ENCODE data around the gene PRSS23. TPM values are rescaled to one million over a fixed set of nuclear protein-coding genes. Genes with fewer than 3 reads are reported as not detected.

Gene PRSS23, protein sequence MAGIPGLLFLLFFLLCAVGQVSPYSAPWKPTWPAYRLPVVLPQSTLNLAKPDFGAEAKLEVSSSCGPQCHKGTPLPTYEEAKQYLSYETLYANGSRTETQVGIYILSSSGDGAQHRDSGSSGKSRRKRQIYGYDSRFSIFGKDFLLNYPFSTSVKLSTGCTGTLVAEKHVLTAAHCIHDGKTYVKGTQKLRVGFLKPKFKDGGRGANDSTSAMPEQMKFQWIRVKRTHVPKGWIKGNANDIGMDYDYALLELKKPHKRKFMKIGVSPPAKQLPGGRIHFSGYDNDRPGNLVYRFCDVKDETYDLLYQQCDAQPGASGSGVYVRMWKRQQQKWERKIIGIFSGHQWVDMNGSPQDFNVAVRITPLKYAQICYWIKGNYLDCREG
- polyA plus RNA-seq, result 10 to 100 TPM in 2 of 4 donors, 1 to 10 TPM in 1, under 1 TPM in 1; 0.89 to 25.6 (median 9.2) TPM
- long read RNA-seq, donor 1, full-length matches to known transcripts, result 23 of 23 reads
- long read RNA-seq, donor 1, partial matches to known transcripts, result 0 of 23 reads
- long read RNA-seq, donor 1, other reads (novel, unspliced or antisense), result 0 of 23 reads
- long read RNA-seq, donor 2, full-length matches to known transcripts, result 4 of 4 reads
- long read RNA-seq, donor 2, partial matches to known transcripts, result 0 of 4 reads
- long read RNA-seq, donor 2, other reads (novel, unspliced or antisense), result 0 of 4 reads
- long read RNA-seq, donor 3, full-length matches to known transcripts, result 8 of 8 reads
- long read RNA-seq, donor 3, partial matches to known transcripts, result 0 of 8 reads
- long read RNA-seq, donor 3, other reads (novel, unspliced or antisense), result 0 of 8 reads
- long read RNA-seq, donor 4, full-length matches to known transcripts, result 1 of 1 reads
- long read RNA-seq, donor 4, partial matches to known transcripts, result 0 of 1 reads
- long read RNA-seq, donor 4, other reads (novel, unspliced or antisense), result 0 of 1 reads
- long read RNA-seq, donor 5, result 0 reads
- long read RNA-seq, donor 6, full-length matches to known transcripts, result 8 of 8 reads
- long read RNA-seq, donor 6, partial matches to known transcripts, result 0 of 8 reads
- long read RNA-seq, donor 6, other reads (novel, unspliced or antisense), result 0 of 8 reads
- long read RNA-seq, donor 7, result 0 reads
- long read RNA-seq, donor 8, full-length matches to known transcripts, result 2 of 2 reads
- long read RNA-seq, donor 8, partial matches to known transcripts, result 0 of 2 reads
- long read RNA-seq, donor 8, other reads (novel, unspliced or antisense), result 0 of 2 reads
- long read RNA-seq, donor 9, full-length matches to known transcripts, result 2 of 2 reads
- long read RNA-seq, donor 9, partial matches to known transcripts, result 0 of 2 reads
- long read RNA-seq, donor 9, other reads (novel, unspliced or antisense), result 0 of 2 reads
- long read RNA-seq, donor 10, full-length matches to known transcripts, result 30 of 35 reads
- long read RNA-seq, donor 10, partial matches to known transcripts, result 0 of 35 reads
- long read RNA-seq, donor 10, other reads (novel, unspliced or antisense), result 5 of 35 reads

DNA sequence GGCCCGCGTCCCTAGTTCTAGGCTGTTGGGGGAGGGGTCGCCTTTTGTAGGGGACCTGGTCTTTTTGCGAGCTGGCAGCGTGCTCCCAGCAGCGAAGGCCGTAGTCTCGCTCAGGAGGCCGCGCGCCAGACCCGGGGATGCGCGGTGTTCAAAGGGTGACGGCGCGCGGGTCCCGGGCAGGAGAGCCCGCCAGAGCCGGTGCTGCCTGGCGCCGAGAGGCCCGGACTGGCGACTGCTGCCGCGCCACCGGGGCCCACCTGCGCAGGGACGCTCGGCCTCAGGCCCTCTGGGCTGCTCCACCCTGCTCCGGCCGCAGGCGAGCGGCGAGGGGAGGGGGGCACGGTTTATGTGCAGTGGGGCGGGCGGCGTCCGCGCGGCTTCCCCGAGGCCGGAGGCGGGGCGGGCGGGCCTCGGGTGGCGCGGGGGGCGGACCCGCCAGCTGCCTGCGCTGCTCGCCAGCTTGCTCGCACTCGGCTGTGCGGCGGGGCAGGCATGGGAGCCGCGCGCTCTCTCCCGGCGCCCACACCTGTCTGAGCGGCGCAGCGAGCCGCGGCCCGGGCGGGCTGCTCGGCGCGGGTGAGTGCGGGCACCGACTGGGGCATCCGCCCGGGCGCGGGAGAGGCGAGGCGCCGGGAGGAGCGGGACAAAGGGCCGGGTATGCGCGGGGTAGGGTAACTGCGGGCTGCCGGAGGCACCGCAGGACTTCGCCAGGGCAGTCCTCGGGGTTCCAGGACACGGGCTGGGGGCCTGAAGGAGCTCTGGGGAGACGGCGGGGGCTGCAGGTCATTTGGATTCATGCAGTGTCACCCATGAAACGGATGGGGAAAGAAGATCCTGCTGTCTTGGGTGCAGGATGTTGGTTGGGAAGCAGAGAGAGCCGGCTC is at the start of gene PRSS23:
Gene PRSS23, plus strand, starts transcription at position 467 of the 884 bp plus-strand sequence. CDS start 7,102 bp downstream, outside the sequence.
- 0 to 1% (median 1%) methylated on average over 40 to 97 of the region's 97 CpGs for WGBS, 3 donors
- no peaks in the 10 kb centered on the region for H3K36me3 ChIP-seq (ENCODE audit: control insufficient read depth in 3 of 3, insufficient read depth in 2 of 3, low read depth in 1 of 3, low read length in 3 of 3)
- no peaks in the 10 kb centered on the region for H3K27me3 ChIP-seq (ENCODE audit: control insufficient read depth in 3 of 3, insufficient read depth in 3 of 3, low read length in 3 of 3)
- no peak for FAIRE-seq
- peaks cover 0 to 17% (median 4%) of the 10 kb centered on the region in 3 donors for H3K4me1 ChIP-seq (ENCODE audit: control insufficient read depth in 3 of 3, insufficient read depth in 2 of 3, low read depth in 1 of 3, low read length in 2 of 3)
- no peaks in the 10 kb centered on the region for H3K9me3 ChIP-seq (ENCODE audit: control insufficient read depth in 2 of 2, insufficient read depth in 1 of 2, low read depth in 1 of 2, low read length in 1 of 2)
- peak within 1 kb of the TSS in 2 of 3 donors; percentile 21 to 42 for H3K27ac ChIP-seq (ENCODE audit: low read depth in 1 of 3, low read length in 2 of 3)
- peak within 1 kb of the TSS; percentile 31 to 60 (median 57) for H3K4me3 ChIP-seq (ENCODE audit: low read depth in 1 of 3, low read length in 3 of 3)
- DNase-seq, result peak; percentile 47 to 85

DNA sequence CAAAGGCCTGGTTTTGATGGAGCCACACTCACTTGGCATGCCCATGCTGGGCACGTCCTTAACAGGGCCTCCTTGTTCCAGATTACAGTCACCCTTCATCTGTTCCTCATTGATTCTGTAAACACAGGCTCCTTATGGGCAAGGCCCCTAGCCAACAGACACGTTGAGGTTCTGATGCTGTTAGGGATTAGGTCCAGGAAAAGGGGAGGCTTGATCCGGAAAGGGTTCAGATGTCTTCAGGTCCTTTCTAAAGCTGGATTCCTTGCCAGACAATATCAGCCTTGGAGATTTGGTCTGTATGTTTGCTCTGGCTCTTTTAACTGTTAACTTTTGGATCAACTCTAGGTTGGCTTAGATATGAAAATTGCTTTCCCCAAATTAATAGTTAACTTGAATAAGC is 46.9 kb upstream of the PRSS23 start:
- H3K9me3 ChIP-seq (ENCODE audit: control insufficient read depth in 2 of 2, insufficient read depth in 1 of 2, low read depth in 1 of 2, low read length in 1 of 2), result no peaks in the 10 kb centered on the region
- H3K27me3 ChIP-seq (ENCODE audit: control insufficient read depth in 3 of 3, insufficient read depth in 3 of 3, low read length in 3 of 3), result no peaks in the 10 kb centered on the region
- no peak overlapping the region for H3K27ac ChIP-seq (ENCODE audit: low read depth in 1 of 3, low read length in 2 of 3)
- no peaks in the 10 kb centered on the region for H3K36me3 ChIP-seq (ENCODE audit: control insufficient read depth in 3 of 3, insufficient read depth in 2 of 3, low read depth in 1 of 3, low read length in 3 of 3)
- WGBS, 3 donors, result 62 to 75% (median 71%) methylated on average over 3 of the region's 3 CpGs
- FAIRE-seq, result no peak
- H3K4me3 ChIP-seq (ENCODE audit: low read depth in 1 of 3, low read length in 3 of 3), result no peak overlapping the region
- no peak for DNase-seq
- no peaks in the 10 kb centered on the region for H3K4me1 ChIP-seq (ENCODE audit: control insufficient read depth in 3 of 3, insufficient read depth in 2 of 3, low read depth in 1 of 3, low read length in 2 of 3)

DNA sequence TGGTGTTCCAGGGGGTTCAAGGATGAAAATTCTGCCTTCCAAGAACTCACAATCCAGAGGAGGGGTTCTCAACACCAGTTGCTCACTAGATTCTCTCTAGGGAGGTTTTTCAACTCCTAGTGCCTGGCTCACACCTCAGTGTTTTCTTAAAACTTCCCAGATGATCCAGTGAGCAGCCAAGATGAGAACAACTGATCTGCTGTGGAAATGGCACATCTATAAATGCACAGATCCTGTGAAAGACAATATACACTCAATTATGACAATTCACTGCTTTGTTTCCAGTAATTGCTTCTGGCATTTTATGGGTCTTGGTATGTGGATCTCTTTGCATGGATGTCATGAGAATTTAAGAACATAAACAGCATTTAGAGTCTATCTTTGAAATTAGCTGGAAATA is 45.2 kb upstream of the PRSS23 start:
- H3K36me3 ChIP-seq (ENCODE audit: control insufficient read depth in 3 of 3, insufficient read depth in 2 of 3, low read depth in 1 of 3, low read length in 3 of 3), result no peaks in the 10 kb centered on the region
- H3K27me3 ChIP-seq (ENCODE audit: control insufficient read depth in 3 of 3, insufficient read depth in 3 of 3, low read length in 3 of 3), result no peaks in the 10 kb centered on the region
- H3K27ac ChIP-seq (ENCODE audit: low read depth in 1 of 3, low read length in 2 of 3), result no peak overlapping the region
- H3K4me1 ChIP-seq (ENCODE audit: control insufficient read depth in 3 of 3, insufficient read depth in 2 of 3, low read depth in 1 of 3, low read length in 2 of 3), result no peaks in the 10 kb centered on the region
- DNase-seq (no peak), FAIRE-seq (no peak)
- H3K9me3 ChIP-seq (ENCODE audit: control insufficient read depth in 2 of 2, insufficient read depth in 1 of 2, low read depth in 1 of 2, low read length in 1 of 2), result no peaks in the 10 kb centered on the region
- no peak overlapping the region for H3K4me3 ChIP-seq (ENCODE audit: low read depth in 1 of 3, low read length in 3 of 3)

DNA sequence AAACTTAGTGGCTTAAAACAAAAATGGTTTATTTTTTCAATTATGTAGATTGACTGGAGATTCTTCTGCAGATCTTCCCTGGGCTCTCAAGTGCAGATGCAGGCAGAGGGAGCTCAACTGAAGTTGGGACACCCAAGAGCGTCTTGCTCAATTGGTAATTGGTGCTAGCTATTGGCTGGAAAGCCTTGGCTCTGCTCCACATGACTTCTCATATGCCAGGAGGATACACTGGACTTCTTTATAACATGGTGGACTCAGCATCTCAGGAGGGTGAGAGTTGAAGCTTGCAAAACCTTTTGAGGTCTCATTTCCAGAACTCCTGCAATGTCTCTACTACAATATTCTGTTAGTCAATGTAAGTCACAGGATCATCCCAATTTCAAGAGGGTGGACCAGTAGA is 42.2 kb upstream of the PRSS23 start:
- no peak overlapping the region for H3K4me3 ChIP-seq (ENCODE audit: low read depth in 1 of 3, low read length in 3 of 3)
- no peak overlapping the region for H3K27ac ChIP-seq (ENCODE audit: low read depth in 1 of 3, low read length in 2 of 3)
- no peaks in the 10 kb centered on the region for H3K27me3 ChIP-seq (ENCODE audit: control insufficient read depth in 3 of 3, insufficient read depth in 3 of 3, low read length in 3 of 3)
- FAIRE-seq (no peak), DNase-seq (no peak)
- no peaks in the 10 kb centered on the region for H3K4me1 ChIP-seq (ENCODE audit: control insufficient read depth in 3 of 3, insufficient read depth in 2 of 3, low read depth in 1 of 3, low read length in 2 of 3)
- 81 to 100% (median 85%) methylated on average over 1 of the region's 1 CpG for WGBS, 3 donors
- no peaks in the 10 kb centered on the region for H3K36me3 ChIP-seq (ENCODE audit: control insufficient read depth in 3 of 3, insufficient read depth in 2 of 3, low read depth in 1 of 3, low read length in 3 of 3)
- H3K9me3 ChIP-seq (ENCODE audit: control insufficient read depth in 2 of 2, insufficient read depth in 1 of 2, low read depth in 1 of 2, low read length in 1 of 2), result no peaks in the 10 kb centered on the region

DNA sequence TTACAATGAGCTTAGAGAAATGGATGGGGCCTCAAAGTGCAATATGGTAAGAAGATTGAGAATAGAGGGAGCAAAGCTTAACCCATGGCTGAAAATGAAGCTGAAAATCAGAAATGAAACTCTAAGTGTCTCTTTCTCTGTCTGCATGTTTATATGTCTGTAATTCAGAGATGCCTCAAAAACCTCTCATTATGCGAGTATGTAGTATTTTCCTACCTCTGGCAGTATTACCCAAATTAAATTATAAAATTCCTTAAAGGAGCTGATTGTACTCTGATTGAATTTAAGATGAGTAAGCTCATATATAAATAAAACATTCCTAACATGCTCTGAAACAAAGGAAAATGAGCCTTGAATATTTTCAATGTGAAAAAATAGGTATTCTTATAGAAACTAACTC is 39.8 kb upstream of the PRSS23 start:
- H3K36me3 ChIP-seq (ENCODE audit: control insufficient read depth in 3 of 3, insufficient read depth in 2 of 3, low read depth in 1 of 3, low read length in 3 of 3), result no peaks in the 10 kb centered on the region
- no peaks in the 10 kb centered on the region for H3K27me3 ChIP-seq (ENCODE audit: control insufficient read depth in 3 of 3, insufficient read depth in 3 of 3, low read length in 3 of 3)
- peaks cover 0 to 2% (median 0%) of the 10 kb centered on the region in 3 donors for H3K4me1 ChIP-seq (ENCODE audit: control insufficient read depth in 3 of 3, insufficient read depth in 2 of 3, low read depth in 1 of 3, low read length in 2 of 3)
- H3K4me3 ChIP-seq (ENCODE audit: low read depth in 1 of 3, low read length in 3 of 3), result no peak overlapping the region
- DNase-seq (no peak), FAIRE-seq (no peak)
- 83 to 100% (median 88%) methylated on average over 1 of the region's 1 CpG for WGBS, 3 donors
- H3K27ac ChIP-seq (ENCODE audit: low read depth in 1 of 3, low read length in 2 of 3), result no peak overlapping the region
- H3K9me3 ChIP-seq (ENCODE audit: control insufficient read depth in 2 of 2, insufficient read depth in 1 of 2, low read depth in 1 of 2, low read length in 1 of 2), result no peaks in the 10 kb centered on the region

DNA sequence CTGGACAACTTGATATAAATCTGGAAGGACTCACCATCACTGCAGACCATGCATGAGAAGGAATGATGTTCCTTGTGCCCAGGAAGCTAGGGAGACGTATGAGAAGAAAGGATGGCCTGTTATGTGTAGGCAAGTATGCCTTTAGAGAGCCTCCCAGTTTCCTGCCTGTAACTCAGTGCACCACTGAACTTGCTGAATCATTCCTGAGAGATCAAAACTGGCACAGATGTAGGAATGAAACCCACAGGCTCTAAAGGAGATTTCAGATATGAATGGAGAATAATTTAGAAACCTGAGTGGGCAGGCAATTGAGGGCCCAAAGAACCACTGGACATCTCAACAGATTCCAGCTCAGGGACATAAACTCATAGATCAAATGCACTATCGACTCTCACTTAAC is 38.4 kb upstream of the PRSS23 start:
- no peak for DNase-seq
- WGBS, 3 donors, result 62 to 78% (median 68%) methylated on average over 2 of the region's 2 CpGs
- FAIRE-seq, result no peak
- Histone ChIP-seq H3K4me3 (ENCODE audit: low read depth in 1 of 3, low read length in 3 of 3) (no peak overlapping the region), H3K27ac (ENCODE audit: low read depth in 1 of 3, low read length in 2 of 3) (no peak overlapping the region), H3K36me3 (ENCODE audit: control insufficient read depth in 3 of 3, insufficient read depth in 2 of 3, low read depth in 1 of 3, low read length in 3 of 3) (no peaks in the 10 kb centered on the region), H3K4me1 (ENCODE audit: control insufficient read depth in 3 of 3, insufficient read depth in 2 of 3, low read depth in 1 of 3, low read length in 2 of 3) (peaks cover 0 to 2% (median 0%) of the 10 kb centered on the region in 3 donors), H3K9me3 (ENCODE audit: control insufficient read depth in 2 of 2, insufficient read depth in 1 of 2, low read depth in 1 of 2, low read length in 1 of 2) (no peaks in the 10 kb centered on the region), H3K27me3 (ENCODE audit: control insufficient read depth in 3 of 3, insufficient read depth in 3 of 3, low read length in 3 of 3) (no peaks in the 10 kb centered on the region)

DNA sequence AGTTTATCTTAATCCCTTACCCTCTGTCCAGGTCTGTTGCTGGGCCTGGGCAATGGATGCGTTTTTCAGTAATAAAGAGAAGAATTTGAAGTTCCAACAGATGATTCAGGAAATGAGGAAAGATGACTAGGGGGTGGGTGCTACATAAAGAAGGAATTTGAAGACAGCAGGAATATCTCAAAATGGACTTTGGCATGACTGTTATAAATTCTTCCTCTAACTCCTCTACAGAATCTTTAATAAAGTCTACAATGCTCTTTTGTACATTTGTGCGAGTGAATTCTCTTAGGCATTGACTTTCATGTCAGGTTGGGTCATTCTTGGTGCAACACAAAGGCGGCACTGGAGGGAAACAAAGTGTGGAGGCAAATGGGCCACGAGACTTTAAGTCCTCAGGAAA is 35.1 kb upstream of the PRSS23 start:
- no peak overlapping the region for H3K27ac ChIP-seq (ENCODE audit: low read depth in 1 of 3, low read length in 2 of 3)
- FAIRE-seq (no peak), DNase-seq (no peak)
- H3K9me3 ChIP-seq (ENCODE audit: control insufficient read depth in 2 of 2, insufficient read depth in 1 of 2, low read depth in 1 of 2, low read length in 1 of 2), result no peaks in the 10 kb centered on the region
- H3K4me1 ChIP-seq (ENCODE audit: control insufficient read depth in 3 of 3, insufficient read depth in 2 of 3, low read depth in 1 of 3, low read length in 2 of 3), result peaks cover 0 to 2% (median 0%) of the 10 kb centered on the region in 3 donors
- H3K27me3 ChIP-seq (ENCODE audit: control insufficient read depth in 3 of 3, insufficient read depth in 3 of 3, low read length in 3 of 3), result no peaks in the 10 kb centered on the region
- 70 to 74% (median 72%) methylated on average over 4 of the region's 4 CpGs for WGBS, 3 donors
- H3K4me3 ChIP-seq (ENCODE audit: low read depth in 1 of 3, low read length in 3 of 3), result no peak overlapping the region
- no peaks in the 10 kb centered on the region for H3K36me3 ChIP-seq (ENCODE audit: control insufficient read depth in 3 of 3, insufficient read depth in 2 of 3, low read depth in 1 of 3, low read length in 3 of 3)

All from small intestine (tissue), 16 donors.